VCaP (cell line): ENCODE measurements around the gene BST1.

Source experiments
- H3K27ac ChIP-seq: fragments of 450-650 bp; 2 replicates; pipeline ENCODE4 v1.5.1; 2017
- CTCF ChIP-seq: fragments of 450-650 bp; conservative IDR thresholded peaks from 2 replicates; pipeline ENCODE4 v1.5.1; 2017; ENCODE audit warnings: mild to moderate bottlenecking, moderate library complexity

BST1 gene

GRCh38 chr4:15689540-15689939, 13.3 kb upstream of the BST1 start:
- H3K27ac ChIP-seq: no peak overlapping the region
- no peak for TF ChIP-seq CTCF

GRCh38 chr4:15690020-15690809, 12.7 kb upstream of the BST1 start:
- H3K27ac ChIP-seq: no peak overlapping the region
- TF ChIP-seq CTCF: no peak

- no peak for TF ChIP-seq CTCF
- H3K27ac ChIP-seq: no peak overlapping the region
These were observed 11.3 kb upstream of the BST1 start for GRCh38 chr4:15691346-15692135.

- TF ChIP-seq CTCF: no peak
- H3K27ac ChIP-seq: no peak overlapping the region
These were observed 10.3 kb upstream of the BST1 start for GRCh38 chr4:15692602-15693001.

- TF ChIP-seq CTCF: no peak
- H3K27ac ChIP-seq: no peak overlapping the region
These were observed 8.4 kb upstream of the BST1 start for GRCh38 chr4:15694431-15694830.

- TF ChIP-seq CTCF: no peak
- H3K27ac ChIP-seq: no peak overlapping the region
These were observed 7.6 kb upstream of the BST1 start for GRCh38 chr4:15695240-15695699.

GRCh38 chr4:15695729-15696128, 7.1 kb upstream of the BST1 start:
- no peak for TF ChIP-seq CTCF
- no peak overlapping the region for H3K27ac ChIP-seq
